HepG2 (cell line): Measurements from ENCODE around the gene NFKB2. TPM values are rescaled to one million over a fixed set of nuclear protein-coding genes. Genes with fewer than 3 reads are reported as not detected.

Experiments
- BATF2 ChIP-seq: sonication (generic); formaldehyde crosslinking; IDR thresholded peaks from 2 replicates; pipeline ENCODE4 v1.8.0; 2022; ENCODE audit warnings: mild to moderate bottlenecking, missing genetic modification reagents, moderate library complexity
- CSRNP1 ChIP-seq: sonication (generic); formaldehyde crosslinking; IDR thresholded peaks from 2 replicates; pipeline ENCODE4 v1.8.1; 2023; ENCODE audit warnings: mild to moderate bottlenecking, missing genetic modification reagents
- DBP ChIP-seq: sonication (generic); formaldehyde crosslinking; IDR thresholded peaks from 2 replicates; pipeline ENCODE4 v1.4.0; 2020; ENCODE audit warnings: missing genetic modification reagents; ENCODE audit errors: not compliant biosample characterization
- DMAP1 ChIP-seq: IDR thresholded peaks from 2 replicates; pipeline ENCODE4 v1.6.1; 2016
- HNF1A ChIP-seq, 2 experiments: sonication (generic) in 1 of 2; formaldehyde crosslinking in 1 of 2; IDR thresholded peaks; 2 replicates each; pipeline versions ENCODE4 v1.4.0 to v1.6.1; 2016 to 2020; ENCODE audit warnings: borderline replicate concordance in 1 of 2, low read depth in 1 of 2, mild to moderate bottlenecking in 1 of 2, missing genetic modification reagents in 1 of 2
- HNRNPLL ChIP-seq: fragments of 200-400 bp; formaldehyde crosslinking; IDR thresholded peaks from 2 replicates; pipeline ENCODE4 v1.6.1; 2017; ENCODE audit warnings: mild to moderate bottlenecking, low read depth, low read length; ENCODE audit not compliant: poor library complexity, severe bottlenecking
- HOXA7 ChIP-seq: sonication (generic); formaldehyde crosslinking; IDR thresholded peaks from 2 replicates; pipeline ENCODE4 v1.8.1; 2022; ENCODE audit warnings: mild to moderate bottlenecking, missing genetic modification reagents, moderate library complexity
- MAX ChIP-seq: IDR thresholded peaks from 2 replicates; pipeline ENCODE4 v1.6.1; 2012; ENCODE audit warnings: inconsistent platforms
- PRMT3 ChIP-seq: sonication (generic); formaldehyde crosslinking; IDR thresholded peaks from 2 replicates; pipeline ENCODE4 v1.8.1; 2022; ENCODE audit warnings: low read depth, mild to moderate bottlenecking, moderate library complexity, missing genetic modification reagents, borderline replicate concordance
- RBM39 ChIP-seq: fragments of 200-400 bp; formaldehyde crosslinking; IDR thresholded peaks from one replicate; pipeline ENCODE4 v1.6.1; 2018; ENCODE audit warnings: antibody characterized with exemption, mild to moderate bottlenecking, low read depth, low read length; ENCODE audit not compliant: poor library complexity, severe bottlenecking
- SKI ChIP-seq: fragments of 450-650 bp; IDR thresholded peaks from one replicate; pipeline ENCODE4 v1.6.1; 2018; ENCODE audit warnings: mild to moderate bottlenecking; ENCODE audit not compliant: partially characterized antibody
- SOX5 ChIP-seq: IDR thresholded peaks from 2 replicates; pipeline ENCODE4 v1.6.1; 2016; ENCODE audit warnings: borderline replicate concordance
- TFDP2 ChIP-seq: sonication (generic); formaldehyde crosslinking; IDR thresholded peaks from 2 replicates; pipeline ENCODE4 v1.4.0; 2020; ENCODE audit warnings: missing genetic modification reagents
- TMF1 ChIP-seq: sonication (generic); formaldehyde crosslinking; IDR thresholded peaks from 2 replicates; pipeline ENCODE4 v1.8.1; 2022; ENCODE audit warnings: low read depth, missing genetic modification reagents
- ZBTB1 ChIP-seq: sonication (generic); formaldehyde crosslinking; IDR thresholded peaks from 2 replicates; pipeline ENCODE4 v1.4.0; 2020; ENCODE audit warnings: missing genetic modification reagents, borderline replicate concordance
- ZBTB38 ChIP-seq: sonication (generic); formaldehyde crosslinking; IDR thresholded peaks from 2 replicates; pipeline ENCODE4 v1.5.1; 2020; ENCODE audit warnings: mild to moderate bottlenecking, missing genetic modification reagents
- ZBTB43 ChIP-seq: sonication (generic); formaldehyde crosslinking; conservative IDR thresholded peaks from 2 replicates; pipeline ENCODE4 v1.4.0; 2020; ENCODE audit warnings: missing genetic modification reagents
- ZFY ChIP-seq: sonication (generic); formaldehyde crosslinking; IDR thresholded peaks from 2 replicates; pipeline ENCODE4 v1.4.0; 2020; ENCODE audit warnings: missing genetic modification reagents
- ZNF230 ChIP-seq: sonication (generic); formaldehyde crosslinking; IDR thresholded peaks from 2 replicates; pipeline ENCODE4 v1.4.0; 2020; ENCODE audit warnings: mild to moderate bottlenecking, missing genetic modification reagents
- ZNF282 ChIP-seq: fragments of 450-650 bp; IDR thresholded peaks from 2 replicates; pipeline ENCODE4 v1.6.1; 2018; ENCODE audit not compliant: partially characterized antibody
- polyA plus RNA-seq, 8 experiments: library from polyadenylated mRNA; depleted of rRNA in 3 of 8; stranded (reverse) in 7 of 8; unstranded in 1 of 8; fragments of >200 nt; fragmentation: Illumina TruSeq in 4 of 8; extraction: Trizol in 4 of 8; gene quantifications; 2 replicates each; pipeline versions ENCODE4 v1.2.1 to v1.2.3, GENCODE V29; 2011 to 2016; ENCODE audit warnings: low read depth in 4 of 8, missing spikeins in 1 of 8, mixed read lengths in 1 of 8; ENCODE audit not compliant: insufficient read depth in 1 of 8
- total RNA-seq, 5 experiments: library from RNA; depleted of rRNA; stranded (reverse); fragments of >200 nt; fragmentation: Illumina TruSeq; extraction: Trizol; gene quantifications; 2 replicates each; pipeline ENCODE4 v1.2.3, GENCODE V29; 2016; ENCODE audit warnings: low read depth in 1 of 5

NFKB2 gene
- total and polyA plus RNA-seq, 2 of the 13 experiments (the other 11 are each of a cell fraction or from before 2014, with no cell fraction given) = 7.7 to 12.5 TPM

- no peak for TF ChIP-seq HNF1A (IDR thresholded peaks at IDR 0.05; ENCODE audit: low read depth)
- no peak for TF ChIP-seq HNF1A (CRISPR knock-in tag; IDR thresholded peaks at IDR 0.05; ENCODE audit: borderline replicate concordance)
- TF ChIP-seq BATF2 (CRISPR knock-in tag) = no peak
- TF ChIP-seq CSRNP1 (CRISPR knock-in tag) = no peak
- 0 out of 2 replicates have a peak, but pooled peaks have one; percentile 2 for TF ChIP-seq MAX
- no peak for TF ChIP-seq ZBTB1 (CRISPR knock-in tag)
- no peak for TF ChIP-seq ZNF282
- TF ChIP-seq DMAP1 (CRISPR knock-in tag) = 0 out of 2 replicates have a peak, but pooled peaks have one; percentile 12
- TF ChIP-seq ZBTB43 (CRISPR knock-in tag) = no peak
- no peak for TF ChIP-seq DBP (CRISPR knock-in tag)
- TF ChIP-seq HOXA7 = no peak
- TF ChIP-seq SOX5 (CRISPR knock-in tag) = no peak
- TF ChIP-seq TMF1 (CRISPR knock-in tag) = no peak
- no peak for TF ChIP-seq ZBTB38 (CRISPR knock-in tag)
- TF ChIP-seq ZNF230 (CRISPR knock-in tag) = no peak
- no peak for TF ChIP-seq PRMT3 (CRISPR knock-in tag)
- peak; percentile 19; the same call in 1 of the 2 replicates for TF ChIP-seq ZFY (CRISPR knock-in tag)
- TF ChIP-seq SKI = no peak
- TF ChIP-seq TFDP2 (CRISPR knock-in tag) = no peak
- no peak for TF ChIP-seq RBM39
- no peak for TF ChIP-seq HNRNPLL
These were observed 38.1 kb downstream of the NFKB2 start (continued) for GRCh38 chr10:102433619-102434046.
